ENCODE results near the gene RBFOX2. TPM values are rescaled to one million over a fixed set of nuclear protein-coding genes. Genes with fewer than 3 reads are reported as not detected.

Gene RBFOX2
- polyA plus RNA-seq, 1 of the 3 experiments (the other 2 are of a cell fraction): 115 TPM

DNA sequence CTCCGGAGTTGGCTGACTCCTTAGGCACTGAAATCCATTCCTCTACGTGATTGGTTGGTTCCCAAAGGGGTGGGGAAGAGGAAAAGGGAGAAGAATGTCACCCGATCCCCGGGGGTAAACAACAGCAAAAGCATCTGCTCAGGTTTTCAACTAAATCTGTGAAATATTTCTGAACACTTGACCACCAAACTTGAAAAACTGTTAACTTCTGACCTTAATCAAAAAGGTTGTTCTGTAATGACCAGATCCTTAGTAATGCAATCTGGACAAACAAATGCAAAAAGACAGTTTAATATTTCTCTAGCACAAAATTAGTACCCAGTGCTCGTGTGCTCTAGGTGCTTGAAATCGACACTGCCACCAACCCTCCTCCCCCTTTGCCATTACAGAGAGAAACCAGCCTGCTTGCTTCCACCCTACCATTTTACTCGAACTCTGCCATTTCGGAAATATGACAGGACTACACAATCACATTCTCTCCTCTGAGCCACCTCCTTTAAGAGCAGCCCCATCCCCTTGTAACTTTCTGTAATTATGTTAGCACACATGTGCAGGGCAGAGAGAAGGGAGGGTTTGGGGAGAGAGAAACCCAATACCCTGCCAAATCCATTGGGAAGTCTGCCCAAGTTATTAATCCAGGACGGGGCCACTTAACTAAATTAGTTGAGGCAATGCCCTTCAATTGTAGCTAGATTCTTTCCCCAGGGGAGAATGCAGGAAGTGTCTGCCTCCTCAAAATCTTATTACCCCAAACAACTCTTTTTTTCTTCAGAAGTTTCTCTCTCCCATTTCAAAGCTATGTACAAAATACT lies 113.8 kb downstream of the RBFOX2 start:
- WGBS (ENCODE audit: low lambda C conversion rate): 2% methylated on average over 9 of the region's 9 CpGs
- no peaks in the 10 kb centered on the region for H3K27me3 ChIP-seq (ENCODE audit: insufficient read depth)
- DNase-seq: peak; percentile 62
- no peaks in the 10 kb centered on the region for H3K9me2 ChIP-seq
- POLR2A ChIA-PET: interaction anchor here (0.6 to 1.4 kb wide), 4 partner anchors 56 to 564 kb away, joined by 3 to 6 read pairs (median 4); no protein-coding TSS in a partner anchor
- peak overlapping the region; percentile 65 to 99 for H3K27ac ChIP-seq (ENCODE audit: low read depth in 2 of 2, low read length in 1 of 2)
- H3K79me2 ChIP-seq (ENCODE audit: insufficient read depth): peaks cover 99% of the 10 kb centered on the region
- peak overlapping the region; percentile 52 to 58 for H3K4me3 ChIP-seq (ENCODE audit: low read depth in 2 of 2, low read length in 1 of 2)
- H3F3A ChIP-seq (replicated peaks; ENCODE audit: insufficient read depth): peaks cover 11% of the 10 kb centered on the region
- H3K4me1 ChIP-seq (ENCODE audit: control insufficient read depth in 1 of 2, insufficient read depth in 2 of 2, low read depth in 1 of 2, low read length in 1 of 2): peaks cover 52 to 61% of the 10 kb centered on the region in 2 experiments; a peak in 3 of 4 replicates
- H3K4me2 ChIP-seq: peak overlapping the region; percentile 82
- peaks cover 85% of the 10 kb centered on the region for H4K20me1 ChIP-seq (ENCODE audit: insufficient read depth)
- H3K9ac ChIP-seq: peak overlapping the region; percentile 38
- no peaks in the 10 kb centered on the region for H3K36me3 ChIP-seq (replicated peaks in 1 of 2; ENCODE audit: control insufficient read depth in 1 of 2, insufficient read depth in 2 of 2, low read length in 1 of 2)
- no peak overlapping the region; the same call in 1 of the 2 replicates for H2AFZ ChIP-seq (ENCODE audit: low read depth)
- CTCF ChIA-PET: interaction anchor here (0.7 to 9.9 kb wide), 11 partner anchors 8 to 287 kb away, joined by 3 to 64 read pairs (median 5); no protein-coding TSS in a partner anchor
- no peaks in the 10 kb centered on the region for H3K9me3 ChIP-seq
- TF ChIP-seq EZH2phosphoT487 (IDR thresholded peaks at IDR 0.05; ENCODE audit: borderline replicate concordance, low read depth): no peak
- TF ChIP-seq, protein P1, sequence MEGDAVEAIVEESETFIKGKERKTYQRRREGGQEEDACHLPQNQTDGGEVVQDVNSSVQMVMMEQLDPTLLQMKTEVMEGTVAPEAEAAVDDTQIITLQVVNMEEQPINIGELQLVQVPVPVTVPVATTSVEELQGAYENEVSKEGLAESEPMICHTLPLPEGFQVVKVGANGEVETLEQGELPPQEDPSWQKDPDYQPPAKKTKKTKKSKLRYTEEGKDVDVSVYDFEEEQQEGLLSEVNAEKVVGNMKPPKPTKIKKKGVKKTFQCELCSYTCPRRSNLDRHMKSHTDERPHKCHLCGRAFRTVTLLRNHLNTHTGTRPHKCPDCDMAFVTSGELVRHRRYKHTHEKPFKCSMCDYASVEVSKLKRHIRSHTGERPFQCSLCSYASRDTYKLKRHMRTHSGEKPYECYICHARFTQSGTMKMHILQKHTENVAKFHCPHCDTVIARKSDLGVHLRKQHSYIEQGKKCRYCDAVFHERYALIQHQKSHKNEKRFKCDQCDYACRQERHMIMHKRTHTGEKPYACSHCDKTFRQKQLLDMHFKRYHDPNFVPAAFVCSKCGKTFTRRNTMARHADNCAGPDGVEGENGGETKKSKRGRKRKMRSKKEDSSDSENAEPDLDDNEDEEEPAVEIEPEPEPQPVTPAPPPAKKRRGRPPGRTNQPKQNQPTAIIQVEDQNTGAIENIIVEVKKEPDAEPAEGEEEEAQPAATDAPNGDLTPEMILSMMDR (IDR thresholded peaks at IDR 0.05): no peak
- TF ChIP-seq, protein P2, sequence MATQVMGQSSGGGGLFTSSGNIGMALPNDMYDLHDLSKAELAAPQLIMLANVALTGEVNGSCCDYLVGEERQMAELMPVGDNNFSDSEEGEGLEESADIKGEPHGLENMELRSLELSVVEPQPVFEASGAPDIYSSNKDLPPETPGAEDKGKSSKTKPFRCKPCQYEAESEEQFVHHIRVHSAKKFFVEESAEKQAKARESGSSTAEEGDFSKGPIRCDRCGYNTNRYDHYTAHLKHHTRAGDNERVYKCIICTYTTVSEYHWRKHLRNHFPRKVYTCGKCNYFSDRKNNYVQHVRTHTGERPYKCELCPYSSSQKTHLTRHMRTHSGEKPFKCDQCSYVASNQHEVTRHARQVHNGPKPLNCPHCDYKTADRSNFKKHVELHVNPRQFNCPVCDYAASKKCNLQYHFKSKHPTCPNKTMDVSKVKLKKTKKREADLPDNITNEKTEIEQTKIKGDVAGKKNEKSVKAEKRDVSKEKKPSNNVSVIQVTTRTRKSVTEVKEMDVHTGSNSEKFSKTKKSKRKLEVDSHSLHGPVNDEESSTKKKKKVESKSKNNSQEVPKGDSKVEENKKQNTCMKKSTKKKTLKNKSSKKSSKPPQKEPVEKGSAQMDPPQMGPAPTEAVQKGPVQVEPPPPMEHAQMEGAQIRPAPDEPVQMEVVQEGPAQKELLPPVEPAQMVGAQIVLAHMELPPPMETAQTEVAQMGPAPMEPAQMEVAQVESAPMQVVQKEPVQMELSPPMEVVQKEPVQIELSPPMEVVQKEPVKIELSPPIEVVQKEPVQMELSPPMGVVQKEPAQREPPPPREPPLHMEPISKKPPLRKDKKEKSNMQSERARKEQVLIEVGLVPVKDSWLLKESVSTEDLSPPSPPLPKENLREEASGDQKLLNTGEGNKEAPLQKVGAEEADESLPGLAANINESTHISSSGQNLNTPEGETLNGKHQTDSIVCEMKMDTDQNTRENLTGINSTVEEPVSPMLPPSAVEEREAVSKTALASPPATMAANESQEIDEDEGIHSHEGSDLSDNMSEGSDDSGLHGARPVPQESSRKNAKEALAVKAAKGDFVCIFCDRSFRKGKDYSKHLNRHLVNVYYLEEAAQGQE (IDR thresholded peaks at IDR 0.05; ENCODE audit: low read depth, low read length): no peak
- TF ChIP-seq RCOR1 (IDR thresholded peaks at IDR 0.05; ENCODE audit: low read length): peak; percentile 81; the same call in 1 of the 2 replicates
- TF ChIP-seq POLR2AphosphoS5 (IDR thresholded peaks at IDR 0.05; ENCODE audit: low read depth, low read length): no peak
- no peak for TF ChIP-seq SIN3A (IDR thresholded peaks at IDR 0.05; ENCODE audit: borderline replicate concordance, low read depth, low read length)
- no peak for TF ChIP-seq TCF12 (IDR thresholded peaks at IDR 0.05)
- TF ChIP-seq, protein P3, sequence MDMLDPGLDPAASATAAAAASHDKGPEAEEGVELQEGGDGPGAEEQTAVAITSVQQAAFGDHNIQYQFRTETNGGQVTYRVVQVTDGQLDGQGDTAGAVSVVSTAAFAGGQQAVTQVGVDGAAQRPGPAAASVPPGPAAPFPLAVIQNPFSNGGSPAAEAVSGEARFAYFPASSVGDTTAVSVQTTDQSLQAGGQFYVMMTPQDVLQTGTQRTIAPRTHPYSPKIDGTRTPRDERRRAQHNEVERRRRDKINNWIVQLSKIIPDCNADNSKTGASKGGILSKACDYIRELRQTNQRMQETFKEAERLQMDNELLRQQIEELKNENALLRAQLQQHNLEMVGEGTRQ (IDR thresholded peaks at IDR 0.05; ENCODE audit: borderline replicate concordance, low read depth, low read length): no peak
- no peak for TF ChIP-seq GABPA (IDR thresholded peaks at IDR 0.05; ENCODE audit: low read depth)
- peak in 1 of 2 experiments; percentile 81; a peak in 2 of 4 replicates for TF ChIP-seq EP300 (IDR thresholded peaks at IDR 0.05; ENCODE audit: borderline replicate concordance in 1 of 2, low read depth in 1 of 2, low read length in 1 of 2)
- no peak for TF ChIP-seq TEAD4 (IDR thresholded peaks at IDR 0.05; ENCODE audit: borderline replicate concordance, insufficient read depth)
- TF ChIP-seq FOSL2 (IDR thresholded peaks at IDR 0.05; ENCODE audit: borderline replicate concordance, low read depth): no peak
- TF ChIP-seq, protein P4, sequence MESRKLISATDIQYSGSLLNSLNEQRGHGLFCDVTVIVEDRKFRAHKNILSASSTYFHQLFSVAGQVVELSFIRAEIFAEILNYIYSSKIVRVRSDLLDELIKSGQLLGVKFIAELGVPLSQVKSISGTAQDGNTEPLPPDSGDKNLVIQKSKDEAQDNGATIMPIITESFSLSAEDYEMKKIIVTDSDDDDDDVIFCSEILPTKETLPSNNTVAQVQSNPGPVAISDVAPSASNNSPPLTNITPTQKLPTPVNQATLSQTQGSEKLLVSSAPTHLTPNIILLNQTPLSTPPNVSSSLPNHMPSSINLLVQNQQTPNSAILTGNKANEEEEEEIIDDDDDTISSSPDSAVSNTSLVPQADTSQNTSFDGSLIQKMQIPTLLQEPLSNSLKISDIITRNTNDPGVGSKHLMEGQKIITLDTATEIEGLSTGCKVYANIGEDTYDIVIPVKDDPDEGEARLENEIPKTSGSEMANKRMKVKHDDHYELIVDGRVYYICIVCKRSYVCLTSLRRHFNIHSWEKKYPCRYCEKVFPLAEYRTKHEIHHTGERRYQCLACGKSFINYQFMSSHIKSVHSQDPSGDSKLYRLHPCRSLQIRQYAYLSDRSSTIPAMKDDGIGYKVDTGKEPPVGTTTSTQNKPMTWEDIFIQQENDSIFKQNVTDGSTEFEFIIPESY (IDR thresholded peaks at IDR 0.05; ENCODE audit: borderline replicate concordance, low read depth): no peak
- TF ChIP-seq NRF1 (IDR thresholded peaks at IDR 0.05; ENCODE audit: low read depth, low read length): no peak
- TF ChIP-seq GATA2 (CRISPR knock-in tag; IDR thresholded peaks at IDR 0.05): no peak
- TF ChIP-seq, protein P5, sequence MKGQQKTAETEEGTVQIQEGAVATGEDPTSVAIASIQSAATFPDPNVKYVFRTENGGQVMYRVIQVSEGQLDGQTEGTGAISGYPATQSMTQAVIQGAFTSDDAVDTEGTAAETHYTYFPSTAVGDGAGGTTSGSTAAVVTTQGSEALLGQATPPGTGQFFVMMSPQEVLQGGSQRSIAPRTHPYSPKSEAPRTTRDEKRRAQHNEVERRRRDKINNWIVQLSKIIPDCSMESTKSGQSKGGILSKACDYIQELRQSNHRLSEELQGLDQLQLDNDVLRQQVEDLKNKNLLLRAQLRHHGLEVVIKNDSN (IDR thresholded peaks at IDR 0.05; ENCODE audit: borderline replicate concordance, low read depth): no peak
- TF ChIP-seq, protein P6, sequence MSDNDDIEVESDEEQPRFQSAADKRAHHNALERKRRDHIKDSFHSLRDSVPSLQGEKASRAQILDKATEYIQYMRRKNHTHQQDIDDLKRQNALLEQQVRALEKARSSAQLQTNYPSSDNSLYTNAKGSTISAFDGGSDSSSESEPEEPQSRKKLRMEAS (IDR thresholded peaks at IDR 0.05; ENCODE audit: low read depth): 0 out of 2 replicates have a peak, but pooled peaks have one; percentile 29
- peak; percentile 91 for TF ChIP-seq MXI1 (IDR thresholded peaks at IDR 0.05; ENCODE audit: low read depth, low read length)
- no peak for TF ChIP-seq TAF1 (IDR thresholded peaks at IDR 0.05; ENCODE audit: borderline replicate concordance, low read depth, low read length)
- TF ChIP-seq MEF2A (IDR thresholded peaks at IDR 0.05; ENCODE audit: borderline replicate concordance, low read depth): no peak
- no peak for TF ChIP-seq JUND (IDR thresholded peaks at IDR 0.05)
- no peak for TF ChIP-seq SMC3 (IDR thresholded peaks at IDR 0.05; ENCODE audit: low read depth, low read length)
